SH-SY5Y (cell line): ENCODE measurements around the gene MIER1.

Experiments
- GATA2 ChIP-seq: IDR thresholded peaks from 2 replicates; pipeline ENCODE4 v1.6.1; 2011; ENCODE audit warnings: mild to moderate bottlenecking, low read depth, low read length
- GATA3 ChIP-seq: IDR thresholded peaks from 2 replicates; pipeline ENCODE4 v1.6.1; 2011; ENCODE audit warnings: low read depth, mild to moderate bottlenecking, low read length, moderate library complexity

The MIER1 gene

GRCh38 chr1:66924756-66925557, at the start of gene MIER1, which contains the start of gene DNAI4:
TSS of gene MIER1 (plus strand) at chr1:66924990. CDS start at chr1:66925029, 39 bp downstream.
TSS of gene DNAI4 (minus strand) at chr1:66924856. CDS start at chr1:66924831, 25 bp downstream.
- TF ChIP-seq GATA2 (no peak), GATA3 (no peak)

DNA sequence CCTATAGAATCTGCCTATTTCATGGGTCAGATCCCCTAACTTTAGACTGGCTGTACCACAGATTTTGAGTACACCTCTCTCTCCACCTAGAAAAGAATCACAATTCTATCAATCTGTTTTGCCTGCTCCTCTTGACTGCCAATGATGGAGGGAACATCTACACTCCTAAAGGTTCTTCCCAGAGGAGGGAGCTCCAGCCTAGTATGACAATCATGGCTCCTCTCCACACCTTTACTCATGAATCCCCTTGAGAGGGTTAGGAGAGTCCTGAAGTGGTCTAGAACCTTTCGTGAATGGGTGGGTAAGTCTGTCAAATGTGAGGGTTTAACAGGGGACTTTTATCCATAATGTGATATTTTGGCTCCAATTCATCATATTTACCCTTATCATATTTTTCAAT, 48.1 kb upstream of the MIER1 start:
- TF ChIP-seq GATA2: no peak
- TF ChIP-seq GATA3: no peak

GRCh38 chr1:66889030-66889429, 35.8 kb upstream of the MIER1 start:
- TF ChIP-seq GATA3 (no peak), GATA2 (no peak)

GRCh38 chr1:66890621-66891020, 34.2 kb upstream of the MIER1 start:
- TF ChIP-seq GATA3: no peak
- TF ChIP-seq GATA2: no peak

DNA sequence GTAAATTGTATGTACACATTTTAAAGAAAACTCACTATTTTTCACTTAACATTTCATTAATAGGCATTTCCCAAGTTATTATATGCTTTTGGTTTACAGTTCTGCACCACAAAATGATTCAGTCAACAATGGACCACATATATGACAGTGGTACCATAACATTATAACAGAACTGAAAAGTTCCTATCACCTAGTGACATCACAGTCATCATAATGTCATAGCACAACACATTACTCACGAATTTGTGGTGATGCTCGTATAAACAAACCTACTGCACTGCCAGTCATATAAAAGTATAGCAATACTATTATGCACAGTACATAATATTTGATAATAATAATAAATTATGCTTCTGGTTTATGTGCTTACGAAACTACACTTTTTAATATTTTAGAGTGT, 31.1 kb upstream of the MIER1 start:
- no peak for TF ChIP-seq GATA2
- no peak for TF ChIP-seq GATA3

DNA sequence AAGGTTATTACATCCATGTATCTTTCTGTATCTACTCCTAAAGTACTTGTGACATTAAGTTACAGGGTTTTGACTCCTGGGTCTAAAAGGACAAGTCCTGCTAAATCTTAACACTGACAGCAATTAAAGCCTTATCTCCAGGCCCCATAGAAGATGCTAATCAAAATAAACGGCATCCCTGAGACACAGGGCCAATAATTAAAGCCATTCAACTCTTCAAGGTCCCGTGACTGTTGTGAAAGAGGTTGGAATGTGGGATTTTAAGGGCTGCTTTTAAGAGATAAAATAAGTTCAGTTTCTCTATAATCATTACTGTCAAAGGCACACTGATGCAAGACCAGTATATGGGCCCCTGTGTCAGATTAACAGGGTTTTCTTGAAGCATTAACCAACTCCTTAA, 8.5 kb upstream of the MIER1 start:
- peak; percentile 92 for TF ChIP-seq GATA3
- peak; percentile 86 for TF ChIP-seq GATA2

- TF ChIP-seq GATA2 (no peak), GATA3 (no peak)
Observed at GRCh38 chr1:66917476-66917875, 7.3 kb upstream of the MIER1 start.

- no peak for TF ChIP-seq GATA3
- no peak for TF ChIP-seq GATA2
Observed at GRCh38 chr1:66919063-66919462, 5.7 kb upstream of the MIER1 start.

DNA sequence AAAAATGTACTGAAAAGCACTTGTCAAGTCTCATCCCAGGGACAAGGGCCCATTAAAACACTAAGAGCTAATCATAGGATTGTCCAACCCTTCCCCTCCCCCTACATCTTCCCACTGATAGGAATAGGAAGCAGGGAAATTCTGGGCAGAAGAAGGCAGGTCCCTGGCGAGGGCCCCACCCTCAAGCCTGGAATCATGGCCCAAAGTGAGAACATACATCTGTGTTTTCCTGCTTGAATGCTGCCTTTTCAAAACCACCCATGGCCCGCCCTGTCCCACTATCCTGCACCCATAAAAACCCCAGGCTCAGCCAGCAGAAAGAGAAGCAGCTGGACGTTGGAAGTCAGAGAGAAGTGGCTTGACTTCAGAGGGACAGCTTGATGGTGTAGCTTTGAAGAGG, 5.0 kb upstream of the MIER1 start:
- TF ChIP-seq GATA2 (no peak), GATA3 (no peak)

DNA sequence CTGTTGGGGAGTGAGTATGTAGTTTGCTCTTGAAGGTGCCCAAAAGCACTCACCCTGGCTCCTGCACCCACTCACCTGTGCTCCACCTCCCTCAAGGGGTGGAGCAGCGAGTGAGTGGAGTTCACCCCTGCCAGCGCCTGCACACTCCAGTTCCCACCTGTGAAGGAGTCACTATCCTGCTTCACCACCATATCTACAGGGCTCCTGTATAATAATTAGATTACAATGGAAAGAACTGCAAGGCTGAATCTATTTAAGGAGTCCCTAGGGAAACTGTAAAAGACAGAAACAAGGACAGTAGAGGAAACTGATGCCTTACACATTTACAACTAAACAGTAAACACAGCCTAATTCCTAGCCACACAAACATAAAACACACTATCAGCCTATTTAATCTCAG, 4.2 kb upstream of the MIER1 start:
- TF ChIP-seq GATA2 (no peak), GATA3 (no peak)

DNA sequence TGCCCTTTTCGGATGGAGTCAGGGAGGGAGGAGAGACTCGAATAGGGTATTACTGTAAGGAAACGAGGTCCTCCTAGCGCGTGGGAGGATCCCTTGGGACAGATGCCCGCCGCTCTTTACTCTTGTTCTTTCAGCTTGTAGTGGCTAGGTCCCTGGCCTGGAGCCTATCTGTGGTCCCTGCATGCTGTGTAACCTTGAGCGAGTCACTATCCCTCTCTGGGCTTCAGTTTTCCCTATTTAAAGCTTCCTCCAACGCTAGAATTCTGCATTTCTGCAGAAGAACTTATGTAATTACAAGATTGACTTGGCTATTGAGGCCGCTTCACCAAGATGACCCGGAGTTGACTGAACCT, 744 bp downstream of the MIER1 start:
- TF ChIP-seq GATA2 (no peak), GATA3 (no peak)

DNA sequence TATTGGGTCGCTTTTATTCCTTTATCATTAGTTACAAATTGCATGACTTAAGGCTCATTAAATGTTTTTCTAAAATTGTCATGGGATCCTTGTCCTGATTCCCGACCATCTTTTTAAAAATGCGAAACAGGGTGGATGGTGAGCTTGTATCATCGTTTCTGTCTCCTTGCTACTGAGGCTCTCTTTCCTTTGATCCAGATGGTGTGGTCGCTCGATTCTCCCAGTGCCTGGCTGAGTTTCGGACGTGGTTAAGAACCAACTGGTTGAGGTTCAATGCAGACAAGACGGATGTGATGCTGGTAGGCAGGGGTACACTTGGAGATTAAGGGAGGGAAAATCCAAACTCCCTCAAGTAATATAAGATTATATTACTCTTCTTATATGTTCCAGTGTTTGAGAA, 1.2 kb downstream of the MIER1 start:
- TF ChIP-seq GATA2: no peak
- TF ChIP-seq GATA3: no peak

DNA sequence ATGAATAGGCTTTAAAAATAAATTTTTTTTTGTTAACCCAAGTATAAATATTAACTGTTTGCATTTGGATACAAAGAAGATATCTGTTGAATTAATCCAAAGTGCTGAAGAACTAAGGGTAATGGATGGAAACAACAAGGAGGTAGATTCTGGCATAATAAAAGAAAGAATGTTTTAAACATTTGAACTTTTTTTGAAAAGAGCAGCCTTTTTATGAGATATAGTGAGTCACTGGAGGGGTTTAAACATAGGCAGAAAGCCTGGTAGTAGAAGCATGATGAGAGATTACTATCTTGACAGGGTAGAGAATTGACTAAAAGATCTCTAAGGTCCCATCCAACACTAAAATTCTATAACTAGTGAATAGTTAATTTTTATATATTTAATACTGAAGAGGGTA, 2.7 kb downstream of the MIER1 start:
- no peak for TF ChIP-seq GATA2
- no peak for TF ChIP-seq GATA3

DNA sequence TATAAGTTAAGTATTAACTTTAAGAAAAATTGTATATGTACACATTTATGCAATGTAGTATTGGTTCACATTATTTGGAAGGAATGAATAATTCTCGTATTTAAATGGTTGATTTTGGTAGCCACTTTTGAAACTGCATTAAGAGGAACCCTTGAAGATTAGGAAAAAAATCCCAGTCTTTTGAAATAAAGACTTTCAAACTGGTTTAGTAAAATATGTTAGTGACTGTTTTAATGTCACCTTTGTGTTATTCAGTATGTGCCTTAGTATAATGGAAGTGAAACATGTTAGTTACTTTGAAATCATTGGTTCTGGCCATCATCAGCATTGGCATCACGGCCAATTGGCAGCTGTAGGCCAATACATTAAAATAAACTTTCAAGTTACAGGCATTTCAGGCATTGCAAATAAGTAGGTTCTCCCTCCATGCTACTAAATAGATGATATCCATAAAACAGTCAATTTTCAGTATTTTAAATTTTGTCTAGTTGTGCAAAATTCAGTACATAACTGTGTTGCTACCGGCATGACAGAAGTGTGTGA, 4.4 kb downstream of the MIER1 start:
- TF ChIP-seq GATA3 (no peak), GATA2 (no peak)

- TF ChIP-seq GATA3 (no peak), GATA2 (no peak)
Observed at GRCh38 chr1:66929691-66929998, 4.9 kb downstream of the MIER1 start.

DNA sequence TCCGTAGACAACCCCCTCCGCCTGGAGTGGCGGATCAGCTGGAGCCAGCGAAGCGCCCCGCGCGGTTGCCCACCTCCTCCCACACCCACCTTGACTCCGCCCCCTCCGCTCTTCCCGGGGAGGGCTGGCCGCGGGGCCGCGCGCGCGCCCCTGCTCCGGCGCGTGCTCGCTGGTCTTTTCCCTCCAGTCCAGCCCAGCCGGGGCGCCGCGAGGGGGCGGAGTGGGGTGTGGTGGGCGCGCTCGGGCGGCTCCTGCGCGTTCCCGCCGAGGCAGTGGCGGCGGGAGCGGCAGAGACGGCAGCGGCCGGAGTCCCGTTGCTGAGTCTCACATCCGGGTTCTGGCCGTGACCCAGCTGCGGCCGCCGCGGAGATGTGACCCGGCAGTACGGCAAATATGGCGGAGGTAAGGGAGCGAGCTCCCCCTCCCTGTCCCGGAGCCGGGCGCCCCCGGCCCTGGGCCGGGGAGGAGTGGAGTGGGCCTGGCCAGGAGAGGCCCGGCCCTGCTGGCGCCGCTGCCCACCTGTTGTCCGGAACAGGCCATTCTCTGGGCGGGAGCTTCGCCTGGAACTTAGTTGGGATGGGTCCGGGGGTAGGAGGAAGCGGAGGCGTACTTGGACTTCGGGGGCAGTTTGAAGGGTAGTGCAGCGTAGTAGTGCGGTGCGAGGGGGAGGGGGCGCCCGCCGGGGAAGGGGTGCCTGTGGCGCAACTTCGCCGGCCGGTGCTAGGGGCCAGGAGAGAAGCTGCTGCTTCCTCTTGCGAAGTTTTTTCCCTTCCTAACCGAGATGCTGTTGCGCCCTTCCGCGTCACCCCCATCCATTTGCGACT, 5.4 kb downstream of the MIER1 start:
- TF ChIP-seq GATA3: no peak
- TF ChIP-seq GATA2: no peak

DNA sequence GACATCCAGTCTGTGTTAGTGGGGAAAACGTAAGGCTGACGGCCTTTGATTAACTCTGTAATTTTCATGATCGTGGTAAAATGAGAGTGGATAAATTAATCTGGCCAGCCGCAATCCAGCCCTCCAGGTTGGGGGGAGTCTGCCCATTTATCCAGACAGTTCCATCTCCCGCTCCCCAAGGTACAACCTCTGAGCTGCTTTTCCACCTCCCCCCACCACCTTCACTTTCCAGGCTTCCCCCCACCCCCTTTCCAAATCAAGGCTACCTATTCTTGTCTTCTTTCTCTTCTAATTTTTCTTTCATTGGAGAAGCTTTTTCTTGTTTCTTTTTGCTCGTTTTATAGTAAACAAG, 6.0 kb downstream of the MIER1 start:
- TF ChIP-seq GATA3: no peak
- TF ChIP-seq GATA2: no peak
